ENCODE data around the gene IRAK3. TPM values are rescaled to one million over a fixed set of nuclear protein-coding genes. Genes with fewer than 3 reads are reported as not detected.

IRAK3 gene
- total RNA-seq, 2 donors from 2014 or later: 3.3 to 3.6 TPM

- Histone ChIP-seq H3K27me3 (no peaks in the 10 kb centered on the region), H3K9me3 (no peaks in the 10 kb centered on the region), H3K4me1 (peaks cover 3% of the 10 kb centered on the region), H3K36me3 (no peaks in the 10 kb centered on the region), H3K27ac (no peak overlapping the region), H3K9ac (ENCODE audit: low read depth in 2 of 2, low read length in 2 of 2) (no peak overlapping the region), H3K4me3 (no peak overlapping the region)
- no peak for DNase-seq
- intact Hi-C loops (cut with DNase I): no loop called here
- no peak for TF ChIP-seq CTCF (IDR thresholded peaks at IDR 0.05)
Measured at GRCh38 chr12:66187821-66188220, 1.2 kb upstream of the IRAK3 start.

- H3K36me3 ChIP-seq: no peaks in the 10 kb centered on the region
- H3K4me3 ChIP-seq: peak overlapping the region; percentile 52
- TF ChIP-seq CTCF (IDR thresholded peaks at IDR 0.05): no peak
- no peak for DNase-seq
- intact Hi-C loops (cut with DNase I): no loop called here
- peak overlapping the region; percentile 51 for H3K9ac ChIP-seq (ENCODE audit: low read depth in 2 of 2, low read length in 2 of 2)
- no peaks in the 10 kb centered on the region for H3K9me3 ChIP-seq
- no peaks in the 10 kb centered on the region for H3K27me3 ChIP-seq
- H3K27ac ChIP-seq: peak overlapping the region; percentile 72
- H3K4me1 ChIP-seq: peaks cover 3% of the 10 kb centered on the region
Measured at GRCh38 chr12:66189486-66189843, 451 bp downstream of the IRAK3 start.

- Histone ChIP-seq H3K27me3 (no peaks in the 10 kb centered on the region), H3K4me3 (peak overlapping the region; percentile 52), H3K9me3 (no peaks in the 10 kb centered on the region), H3K9ac (ENCODE audit: low read depth in 2 of 2, low read length in 2 of 2) (peak overlapping the region in 1 of 2 donors; percentile 51), H3K27ac (peak overlapping the region; percentile 72), H3K4me1 (peaks cover 3% of the 10 kb centered on the region), H3K36me3 (no peaks in the 10 kb centered on the region)
- TF ChIP-seq CTCF (IDR thresholded peaks at IDR 0.05): no peak
- intact Hi-C loops (cut with DNase I): no loop called here
- DNase-seq: no peak
Measured at GRCh38 chr12:66189889-66190288, 875 bp downstream of the IRAK3 start.

GRCh38 chr12:66190519-66191370, 1.7 kb downstream of the IRAK3 start:
- no peak for DNase-seq
- no peaks in the 10 kb centered on the region for H3K9me3 ChIP-seq
- intact Hi-C loops (cut with DNase I): no loop called here
- H3K36me3 ChIP-seq: no peaks in the 10 kb centered on the region
- H3K4me1 ChIP-seq: peaks cover 3% of the 10 kb centered on the region
- no peak overlapping the region for H3K4me3 ChIP-seq
- no peak for TF ChIP-seq CTCF (IDR thresholded peaks at IDR 0.05)
- no peak overlapping the region for H3K9ac ChIP-seq (ENCODE audit: low read depth in 2 of 2, low read length in 2 of 2)
- H3K27me3 ChIP-seq: no peaks in the 10 kb centered on the region
- no peak overlapping the region for H3K27ac ChIP-seq

DNA sequence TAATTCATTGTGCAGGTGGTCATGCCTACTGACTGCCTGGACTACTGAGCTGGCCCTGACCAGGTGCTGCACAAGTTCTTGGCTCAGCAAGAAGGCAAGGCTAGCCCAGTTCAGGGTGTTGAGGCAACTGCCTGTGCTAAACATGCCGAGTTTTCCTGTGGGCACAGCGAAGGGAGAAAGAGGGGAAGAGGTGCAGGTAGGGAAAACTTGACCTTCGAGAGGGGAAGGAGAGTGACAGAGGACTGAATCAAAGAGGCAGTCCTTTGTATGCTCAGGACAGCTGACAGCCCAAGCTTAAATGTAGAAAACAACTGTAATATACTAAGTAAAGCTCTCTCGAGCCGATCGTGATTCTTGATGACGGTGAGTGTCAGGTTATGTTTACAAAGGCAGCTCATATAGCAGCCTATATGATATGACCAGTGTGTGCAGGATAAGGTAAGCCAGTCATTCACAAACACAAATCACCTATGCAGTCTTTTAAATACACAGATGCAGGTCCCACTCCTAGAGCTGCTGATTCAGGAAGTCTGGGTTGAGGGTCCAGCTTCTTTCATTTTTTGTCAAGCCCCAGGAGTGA, 2.6 kb downstream of the IRAK3 start:
- no peak overlapping the region for H3K27ac ChIP-seq
- TF ChIP-seq CTCF (IDR thresholded peaks at IDR 0.05): no peak
- DNase-seq: no peak
- H3K36me3 ChIP-seq: no peaks in the 10 kb centered on the region
- H3K27me3 ChIP-seq: no peaks in the 10 kb centered on the region
- H3K4me1 ChIP-seq: peaks cover 3% of the 10 kb centered on the region
- H3K9me3 ChIP-seq: no peaks in the 10 kb centered on the region
- H3K9ac ChIP-seq (ENCODE audit: low read depth in 2 of 2, low read length in 2 of 2): no peak overlapping the region
- intact Hi-C loops (cut with DNase I): no loop called here
- H3K4me3 ChIP-seq: no peak overlapping the region

Data from colonic mucosa (tissue), 4 donors.